Liver (tissue), 9 donors: Measurements from ENCODE around the gene WDR77. TPM values are rescaled to one million over a fixed set of nuclear protein-coding genes. Genes with fewer than 3 reads are reported as not detected.

Source experiments
- DNase-seq: peaks from one replicate; pipeline ENCODE4 v3.0.0-alpha.2; 2017; ENCODE audit warnings: low spot score
- H3K27ac ChIP-seq, 2 donors: one replicate each; pipeline ENCODE4 v1.7.0; 2013; ENCODE audit warnings: inconsistent platforms in 2 of 2, low read length in 2 of 2, control low read depth in 1 of 2, low read depth in 1 of 2, mild to moderate bottlenecking in 1 of 2
- H3K27me3 ChIP-seq, 4 donors: one replicate each; pipeline versions ENCODE4 v1.6.1 to v1.7.0; 2013; ENCODE audit warnings: low read length in 3 of 4, inconsistent platforms in 1 of 4, mild to moderate bottlenecking in 1 of 4, moderate library complexity in 1 of 4; ENCODE audit not compliant: control insufficient read depth in 4 of 4, insufficient read depth in 4 of 4
- H3K36me3 ChIP-seq, 4 donors: one replicate each; pipeline versions ENCODE4 v1.6.1 to v1.7.0; 2013; ENCODE audit warnings: low read length in 3 of 4, mild to moderate bottlenecking in 3 of 4, low read depth in 1 of 4, moderate library complexity in 1 of 4; ENCODE audit not compliant: control insufficient read depth in 4 of 4, insufficient read depth in 3 of 4
- H3K4me1 ChIP-seq, 4 donors: one replicate each; pipeline versions ENCODE4 v1.6.1 to v1.7.0; 2013; ENCODE audit warnings: low read length in 3 of 4, mild to moderate bottlenecking in 3 of 4, moderate library complexity in 1 of 4; ENCODE audit not compliant: control insufficient read depth in 4 of 4, insufficient read depth in 4 of 4
- H3K4me3 ChIP-seq, 3 donors: one replicate each; pipeline versions ENCODE4 v1.6.1 to v1.7.0; 2013; ENCODE audit warnings: low read length in 3 of 3, control low read depth in 1 of 3, low read depth in 1 of 3, mild to moderate bottlenecking in 1 of 3
- H3K9ac ChIP-seq, 2 donors: one replicate each; pipeline ENCODE4 v1.7.0; 2013; ENCODE audit warnings: low read length in 2 of 2, mild to moderate bottlenecking in 2 of 2, moderate library complexity in 2 of 2, control low read depth in 1 of 2, low read depth in 1 of 2
- H3K9me3 ChIP-seq, 4 donors: one replicate each; pipeline versions ENCODE4 v1.6.1 to v1.7.0; 2013; ENCODE audit warnings: low read length in 3 of 4; ENCODE audit not compliant: control insufficient read depth in 4 of 4
- ATF3 ChIP-seq: IDR thresholded peaks from 2 replicates; pipeline ENCODE4 v1.6.1; 2016; ENCODE audit warnings: antibody characterized with exemption
- CTCF ChIP-seq: fragments of 150-350 bp; IDR thresholded peaks from 2 replicates; pipeline ENCODE4 v1.5.1; 2017; ENCODE audit warnings: improper control_type of control experiment, low read depth, low read length; ENCODE audit not compliant: missing input control
- EGR1 ChIP-seq, 2 donors: IDR thresholded peaks; 2 replicates each; pipeline ENCODE4 v1.6.1; 2016 to 2018; ENCODE audit warnings: antibody characterized with exemption in 2 of 2, low read depth in 2 of 2
- FOXA1 ChIP-seq: IDR thresholded peaks from 2 replicates; pipeline ENCODE4 v1.6.1; 2016; ENCODE audit warnings: antibody characterized with exemption
- FOXA2 ChIP-seq: IDR thresholded peaks from 2 replicates; pipeline ENCODE4 v1.6.1; 2016; ENCODE audit warnings: antibody characterized with exemption
- GABPA ChIP-seq, 2 donors: IDR thresholded peaks in 1 of 2; conservative IDR thresholded peaks in 1 of 2; 2 replicates each; pipeline ENCODE4 v1.6.1; 2016; ENCODE audit warnings: antibody characterized with exemption in 2 of 2, mild to moderate bottlenecking in 1 of 2, moderate library complexity in 1 of 2
- HNF4A ChIP-seq, 2 donors: conservative IDR thresholded peaks; 2 replicates each; pipeline ENCODE4 v1.6.1; 2016; ENCODE audit warnings: antibody characterized with exemption in 2 of 2, mild to moderate bottlenecking in 2 of 2
- HNF4G ChIP-seq: IDR thresholded peaks from 2 replicates; pipeline ENCODE4 v1.6.1; 2016; ENCODE audit warnings: antibody characterized with exemption
- JUND ChIP-seq, 2 donors: IDR thresholded peaks; 2 replicates each; pipeline ENCODE4 v1.6.1; 2016; ENCODE audit warnings: antibody characterized with exemption in 2 of 2
- MAX ChIP-seq: IDR thresholded peaks from 2 replicates; pipeline ENCODE4 v1.6.1; 2016; ENCODE audit warnings: antibody characterized with exemption
- NR2F2 ChIP-seq: IDR thresholded peaks from 2 replicates; pipeline ENCODE4 v1.6.1; 2016; ENCODE audit warnings: antibody characterized with exemption
- RAD21 ChIP-seq, 2 donors: IDR thresholded peaks; 2 replicates each; pipeline ENCODE4 v1.6.1; 2016; ENCODE audit warnings: antibody characterized with exemption in 2 of 2, mild to moderate bottlenecking in 2 of 2
- REST ChIP-seq: IDR thresholded peaks from 2 replicates; pipeline ENCODE4 v1.6.1; 2016; ENCODE audit warnings: antibody characterized with exemption, mild to moderate bottlenecking
- RXRA ChIP-seq, 2 donors: IDR thresholded peaks; 2 replicates each; pipeline ENCODE4 v1.6.1; 2017 to 2018; ENCODE audit warnings: antibody characterized with exemption in 2 of 2, mild to moderate bottlenecking in 1 of 2
- SP1 ChIP-seq: IDR thresholded peaks from 2 replicates; pipeline ENCODE4 v1.6.1; 2018; ENCODE audit warnings: antibody characterized with exemption, mild to moderate bottlenecking
- TAF1 ChIP-seq: conservative IDR thresholded peaks from 2 replicates; pipeline ENCODE4 v1.6.1; 2016; ENCODE audit warnings: antibody characterized with exemption, mild to moderate bottlenecking
- YY1 ChIP-seq: IDR thresholded peaks from 2 replicates; pipeline ENCODE4 v1.6.1; 2016; ENCODE audit warnings: antibody characterized with exemption, mild to moderate bottlenecking
- ZBTB33 ChIP-seq: IDR thresholded peaks from 2 replicates; pipeline ENCODE4 v1.6.1; 2016; ENCODE audit warnings: antibody characterized with exemption
- WGBS: extraction: QIAGEN DNeasy Blood & Tissue Kit; methylation state at CpG from one replicate; pipeline ENCODE4 v1.1.7; 2013; 5-methylcytosine and 5-hydroxymethylcytosine counted together
- polyA plus RNA-seq, 2 donors: library from polyadenylated mRNA; stranded (reverse) in 1 of 2; unstranded in 1 of 2; fragments of 200-250 nt in 1 of 2; fragments of >200 nt in 1 of 2; fragmentation: Nextera tagmentation in 1 of 2; extraction: Ambion mirVana in 1 of 2; gene quantifications; one replicate each; pipeline versions ENCODE4 v1.2.1 to v1.2.3, GENCODE V29; 2013 to 2015
- total RNA-seq, 2 donors: library from RNA; depleted of rRNA; stranded (reverse); fragments of >200 nt; gene quantifications; one replicate each; pipeline ENCODE4 v1.2.3, GENCODE V29; 2014
- donor health status: healthy.
- donor health status: healthy.
- donor health status: healthy.
- donor health status: healthy.
- donor health status: healthy.

The WDR77 gene
- total and polyA plus RNA-seq, 4 donors, result 12.7 to 25.3 (median 19.9) TPM

- no peak for DNase-seq
- Histone ChIP-seq H3K27me3 (no peaks in the 10 kb centered on the region), H3K9me3 (no peaks in the 10 kb centered on the region), H3K27ac (no peak overlapping the region), H3K9ac (no peak overlapping the region), H3K4me1 (no peaks in the 10 kb centered on the region), H3K4me3 (no peak overlapping the region), H3K36me3 (no peaks in the 10 kb centered on the region)
- no peak for TF ChIP-seq RXRA (IDR thresholded peaks at IDR 0.05)
- TF ChIP-seq REST, result no peak
- no peak for TF ChIP-seq CTCF
- no peak for TF ChIP-seq EGR1 (IDR thresholded peaks at IDR 0.05; ENCODE audit: low read depth in 2 of 2)
- TF ChIP-seq FOXA2, result no peak
- no peak for TF ChIP-seq JUND (IDR thresholded peaks at IDR 0.05)
- WGBS, result 86% methylated on average over 6 of the region's 6 CpGs
Measured at GRCh38 chr1:111487133-111487532, 38.1 kb upstream of the WDR77 start.

- Histone ChIP-seq H3K27me3 (no peaks in the 10 kb centered on the region), H3K4me3 (no peak overlapping the region), H3K9ac (no peak overlapping the region), H3K9me3 (no peaks in the 10 kb centered on the region), H3K27ac (no peak overlapping the region), H3K4me1 (no peaks in the 10 kb centered on the region), H3K36me3 (no peaks in the 10 kb centered on the region)
- 96% methylated on average over 7 of the region's 7 CpGs for WGBS
- no peak for DNase-seq
- no peak for TF ChIP-seq YY1
- TF ChIP-seq ATF3, result no peak
- no peak for TF ChIP-seq FOXA2
- TF ChIP-seq REST, result no peak
- no peak for TF ChIP-seq FOXA1
- TF ChIP-seq ZBTB33, result no peak
- TF ChIP-seq RXRA (IDR thresholded peaks at IDR 0.05), result no peak
- TF ChIP-seq NR2F2, result no peak
- no peak for TF ChIP-seq HNF4G
- TF ChIP-seq GABPA (IDR thresholded peaks at IDR 0.05 in 1 of 2, conservative IDR thresholded peaks at IDR 0.05 in 1 of 2), result no peak
- no peak for TF ChIP-seq CTCF
- TF ChIP-seq RAD21 (IDR thresholded peaks at IDR 0.05), result no peak
- TF ChIP-seq EGR1 (IDR thresholded peaks at IDR 0.05; ENCODE audit: low read depth in 2 of 2), result no peak
- no peak for TF ChIP-seq JUND (IDR thresholded peaks at IDR 0.05)
- TF ChIP-seq MAX, result no peak
- no peak for TF ChIP-seq HNF4A (conservative IDR thresholded peaks at IDR 0.05)
- TF ChIP-seq TAF1, result no peak
- no peak for TF ChIP-seq SP1
Measured at GRCh38 chr1:111486431-111486830, 37.4 kb upstream of the WDR77 start.
